HepG2 (cell line): ENCODE results near the gene SPTB. TPM values are rescaled to one million over a fixed set of nuclear protein-coding genes. Genes with fewer than 3 reads are reported as not detected.

ENCODE experiments used
- ATAC-seq: fragments of 200-7000 bp; cut with Tn5 transposase; 3 replicates; pipeline ENCODE4 v1.9.1; 2020; ENCODE audit warnings: mild to moderate bottlenecking, moderate library complexity
- BruUV-seq: library from RNA; stranded (reverse); fragments of 400-500 nt; replicated peaks from 2 replicates; lab custom pipeline; 2021; lab: Mats Ljungman, UMichigan
- CTCF ChIA-PET: fragments of 300-600 bp; formaldehyde crosslinking; extraction: SDS; loops from one replicate; lab custom pipeline; 2021; ENCODE audit warnings: low total read pairs, inconsistent platforms, low intra/inter-chr PET ratio; lab: Yijun Ruan, JAX
- POLR2A ChIA-PET: fragments of 350-600 bp; sonication (Branson Sonifier 250); formaldehyde crosslinking; loops from one replicate; lab custom pipeline; 2020; ENCODE audit warnings: antibody characterized with exemption, inconsistent platforms; lab: Yijun Ruan, JAX
- DNase-seq: peaks from one replicate; pipeline ENCODE4 v3.0.0-alpha.2; 2015; ENCODE audit warnings: low spot score
- FAIRE-seq: peaks from 3 replicates; lab custom pipeline; 2011; peaks lifted over from hg19 to GRCh38; lab: Jason Lieb, UNC
- H2AFZ ChIP-seq: one replicate; pipeline ENCODE4 v1.6.1; 2011; ENCODE audit warnings: low read length, inconsistent platforms
- H3K27ac ChIP-seq: fragments of 300-600 bp; 3 replicates; pipeline ENCODE4 v1.8.0; 2011; ENCODE audit warnings: mixed run types, mild to moderate bottlenecking, mixed read lengths, low read length, inconsistent platforms; ENCODE audit not compliant: insufficient read depth; ENCODE audit errors: extremely low read length
- H3K27me3 ChIP-seq, 2 experiments: fragments of 200-600 bp in 1 of 2; 2 replicates in 1 of 2; 3 replicates in 1 of 2; pipeline versions ENCODE4 v1.6.0 to v1.8.0; 2011; ENCODE audit warnings: low read length in 2 of 2, mild to moderate bottlenecking in 2 of 2, moderate library complexity in 2 of 2, inconsistent platforms in 1 of 2; ENCODE audit not compliant: insufficient read depth in 2 of 2, control insufficient read depth in 1 of 2
- H3K36me3 ChIP-seq, 2 experiments: fragments of 200-600 bp in 1 of 2; replicated peaks in 1 of 2; 2 replicates in 1 of 2; 3 replicates in 1 of 2; pipeline versions ENCODE4 v1.5.1 to v1.8.0; 2011; ENCODE audit warnings: low read length in 2 of 2, inconsistent platforms in 1 of 2; ENCODE audit not compliant: insufficient read depth in 2 of 2, control insufficient read depth in 1 of 2
- H3K4me1 ChIP-seq: 2 replicates; pipeline ENCODE4 v1.5.1; 2012; ENCODE audit warnings: low read length, inconsistent platforms; ENCODE audit not compliant: insufficient read depth
- H3K4me2 ChIP-seq: 2 replicates; pipeline ENCODE4 v1.6.0; 2011; ENCODE audit warnings: low read depth, low read length, inconsistent platforms
- H3K4me3 ChIP-seq, 3 experiments: fragments of 200-600 bp in 1 of 3; sonication (generic), shearing (Covaris generic) in 1 of 3; replicated peaks in 1 of 3; 2 replicates each; pipeline ENCODE4 v1.5.1; 2011 to 2016; ENCODE audit warnings: low read length in 3 of 3, inconsistent platforms in 2 of 3, low read depth in 2 of 3, mild to moderate bottlenecking in 2 of 3, control low read depth in 1 of 3, mixed read lengths in 1 of 3; ENCODE audit not compliant: insufficient read depth in 1 of 3
- H3K79me2 ChIP-seq: one replicate; pipeline ENCODE4 v1.6.1; 2011; ENCODE audit warnings: low read length, inconsistent platforms; ENCODE audit not compliant: insufficient read depth
- H3K9ac ChIP-seq: 2 replicates; pipeline ENCODE4 v1.6.0; 2011; ENCODE audit warnings: mild to moderate bottlenecking, low read depth, low read length, inconsistent platforms; ENCODE audit not compliant: insufficient read depth
- H3K9me3 ChIP-seq: 2 replicates; pipeline ENCODE4 v1.5.1; 2012; ENCODE audit warnings: mild to moderate bottlenecking, low read length
- H4K20me1 ChIP-seq: 2 replicates; pipeline ENCODE4 v1.6.0; 2011; ENCODE audit warnings: inconsistent platforms, mild to moderate bottlenecking, low read length, moderate library complexity; ENCODE audit not compliant: insufficient read depth
- CEBPB ChIP-seq: IDR thresholded peaks from 2 replicates; pipeline ENCODE4 v1.6.1; 2011; ENCODE audit warnings: low read depth, low read length, improper control_type of control experiment, borderline replicate concordance
- CEBPG ChIP-seq: IDR thresholded peaks from 2 replicates; pipeline ENCODE4 v1.6.1; 2016
- REXO4 ChIP-seq: sonication (generic); formaldehyde crosslinking; IDR thresholded peaks from 2 replicates; pipeline ENCODE4 v1.8.0; 2022; ENCODE audit warnings: missing genetic modification reagents, mild to moderate bottlenecking, borderline replicate concordance
- RXRA ChIP-seq: sonication (generic); formaldehyde crosslinking; IDR thresholded peaks from 2 replicates; pipeline ENCODE4 v1.5.1; 2020; ENCODE audit warnings: missing genetic modification reagents
- SOX6 ChIP-seq, 2 experiments: fragments of 450-650 bp in 1 of 2; sonication (generic) in 1 of 2; formaldehyde crosslinking in 1 of 2; IDR thresholded peaks; 2 replicates each; pipeline versions ENCODE4 v1.4.0 to v1.6.1; 2017 to 2020; ENCODE audit warnings: antibody characterized with exemption in 1 of 2, mild to moderate bottlenecking in 1 of 2, missing genetic modification reagents in 1 of 2
- ZNF12 ChIP-seq: sonication (generic); formaldehyde crosslinking; IDR thresholded peaks from 2 replicates; pipeline ENCODE4 v1.5.0; 2020; ENCODE audit warnings: missing genetic modification reagents
- ZNF350 ChIP-seq: sonication (generic); formaldehyde crosslinking; IDR thresholded peaks from 2 replicates; pipeline ENCODE4 v1.4.0; 2020; ENCODE audit warnings: mild to moderate bottlenecking, low read depth, missing genetic modification reagents, borderline replicate concordance
- WGBS: methylation state at CpG from one replicate; pipeline ENCODE4 v1.1.6; 2017; ENCODE audit warnings: low lambda C conversion rate; 5-methylcytosine and 5-hydroxymethylcytosine counted together
- in situ Hi-C: cut with HindIII; loops from 2 replicates; pipeline ENCODE4 v1.10.0; 2017; ENCODE audit warnings: low pct_unique_long_range_greater_than_20kb; ENCODE audit not compliant: extremely low pct_ligation_motif_present
- intact Hi-C: fragments of 100-400 bp; cut with micrococcal nuclease; formaldehyde crosslinking; loops from one replicate; pipeline ENCODE4 v1.10.0; 2022; ENCODE audit not compliant: unreplicated experiment
- polyA plus RNA-seq, 8 experiments: library from polyadenylated mRNA; depleted of rRNA in 3 of 8; stranded (reverse) in 7 of 8; unstranded in 1 of 8; fragments of >200 nt; fragmentation: Illumina TruSeq in 4 of 8; extraction: Trizol in 4 of 8; gene quantifications; 2 replicates each; pipeline versions ENCODE4 v1.2.1 to v1.2.3, GENCODE V29; 2011 to 2016; ENCODE audit warnings: low read depth in 4 of 8, missing spikeins in 1 of 8, mixed read lengths in 1 of 8; ENCODE audit not compliant: insufficient read depth in 1 of 8
- total RNA-seq, 5 experiments: library from RNA; depleted of rRNA; stranded (reverse); fragments of >200 nt; fragmentation: Illumina TruSeq; extraction: Trizol; gene quantifications; 2 replicates each; pipeline ENCODE4 v1.2.3, GENCODE V29; 2016; ENCODE audit warnings: low read depth in 1 of 5
- TF ChIP-seq, protein P1 (sequence below), 2 experiments: fragments of 450-650 bp in 1 of 2; sonication (generic) in 1 of 2; formaldehyde crosslinking; IDR thresholded peaks; 2 replicates each; pipeline versions ENCODE4 v1.5.0 to v1.8.0; 2020 to 2022; ENCODE audit warnings: mild to moderate bottlenecking in 1 of 2, missing genetic modification reagents in 1 of 2
- TF ChIP-seq, protein P2 (sequence below): sonication (generic); formaldehyde crosslinking; IDR thresholded peaks from 2 replicates; pipeline ENCODE4 v1.8.0; 2022; ENCODE audit warnings: mild to moderate bottlenecking, missing genetic modification reagents, moderate library complexity

SPTB gene
- total and polyA plus RNA-seq, 2 of the 13 experiments (the other 11 are each of a cell fraction or from before 2014, with no cell fraction given) = 0.01 to 0.02 TPM

- no peak overlapping the region for H3K9ac ChIP-seq
- H2AFZ ChIP-seq = no peak overlapping the region
- H3K27me3 ChIP-seq = peaks cover 5 to 53% of the 10 kb centered on the region in 2 experiments
- no peaks in the 10 kb centered on the region for H3K79me2 ChIP-seq
- WGBS = 39% methylated on average over 3 of the region's 6 CpGs
- TF ChIP-seq ZNF350 (CRISPR knock-in tag) = no peak
- TF ChIP-seq ZNF12 (CRISPR knock-in tag) = peak; percentile 70
- TF ChIP-seq SOX6 (IDR thresholded peaks at IDR 0.05) = no peak
- TF ChIP-seq SOX6 (CRISPR knock-in tag; IDR thresholded peaks at IDR 0.05) = no peak
- TF ChIP-seq CEBPB = peak; percentile 92
- TF ChIP-seq, protein P1, sequence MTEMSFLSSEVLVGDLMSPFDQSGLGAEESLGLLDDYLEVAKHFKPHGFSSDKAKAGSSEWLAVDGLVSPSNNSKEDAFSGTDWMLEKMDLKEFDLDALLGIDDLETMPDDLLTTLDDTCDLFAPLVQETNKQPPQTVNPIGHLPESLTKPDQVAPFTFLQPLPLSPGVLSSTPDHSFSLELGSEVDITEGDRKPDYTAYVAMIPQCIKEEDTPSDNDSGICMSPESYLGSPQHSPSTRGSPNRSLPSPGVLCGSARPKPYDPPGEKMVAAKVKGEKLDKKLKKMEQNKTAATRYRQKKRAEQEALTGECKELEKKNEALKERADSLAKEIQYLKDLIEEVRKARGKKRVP (CRISPR knock-in tag; IDR thresholded peaks at IDR 0.05) = peak in 1 of 2 experiments; percentile 81; a peak in 2 of 4 replicates
- TF ChIP-seq REXO4 (CRISPR knock-in tag) = no peak
- no peak for TF ChIP-seq RXRA (CRISPR knock-in tag)
- TF ChIP-seq CEBPG (CRISPR knock-in tag) = peak; percentile 52; the same call in 1 of the 2 replicates
- TF ChIP-seq, protein P2, sequence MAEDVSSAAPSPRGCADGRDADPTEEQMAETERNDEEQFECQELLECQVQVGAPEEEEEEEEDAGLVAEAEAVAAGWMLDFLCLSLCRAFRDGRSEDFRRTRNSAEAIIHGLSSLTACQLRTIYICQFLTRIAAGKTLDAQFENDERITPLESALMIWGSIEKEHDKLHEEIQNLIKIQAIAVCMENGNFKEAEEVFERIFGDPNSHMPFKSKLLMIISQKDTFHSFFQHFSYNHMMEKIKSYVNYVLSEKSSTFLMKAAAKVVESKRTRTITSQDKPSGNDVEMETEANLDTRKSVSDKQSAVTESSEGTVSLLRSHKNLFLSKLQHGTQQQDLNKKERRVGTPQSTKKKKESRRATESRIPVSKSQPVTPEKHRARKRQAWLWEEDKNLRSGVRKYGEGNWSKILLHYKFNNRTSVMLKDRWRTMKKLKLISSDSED (CRISPR knock-in tag) = no peak
- no peak overlapping the region for H3K27ac ChIP-seq
- no peak for DNase-seq
- H3K9me3 ChIP-seq = no peaks in the 10 kb centered on the region
- ChIA-PET POLR2A (no interaction called here), CTCF (no interaction called here)
- H3K4me2 ChIP-seq = no peak overlapping the region
- intact Hi-C loops (no loop called here), in situ Hi-C loops (loop anchor here (10.0 kb wide), 1 partner anchor 158 kb away; the partner anchor contains the start of gene FNTB)
- H3K4me1 ChIP-seq = peaks cover 21% of the 10 kb centered on the region
- BruUV-seq = no TSS peak
- H3K4me3 ChIP-seq = no peak overlapping the region
- FAIRE-seq = no peak
- no peaks in the 10 kb centered on the region for H4K20me1 ChIP-seq
- peak; percentile 37 for ATAC-seq
- H3K36me3 ChIP-seq = no peaks in the 10 kb centered on the region
These were observed 52.9 kb downstream of the SPTB start for GRCh38 chr14:64826845-64827244.
